ENCODE measurements around the gene CDK6.

CDK6 gene

GRCh38 chr7:92706563-92706962 is 129.8 kb downstream of the CDK6 start:
- DNase-seq (ENCODE audit: low spot score): no peak

GRCh38 chr7:92705831-92706230 is 130.5 kb downstream of the CDK6 start:
- no peak for TF ChIP-seq CTCF (IDR thresholded peaks at IDR 0.05; ENCODE audit: extremely low read depth, missing control alignments)

More at GRCh38 chr7:92706563-92706962, 129.8 kb downstream of the CDK6 start:
- no peak for TF ChIP-seq CTCF (IDR thresholded peaks at IDR 0.05; ENCODE audit: extremely low read depth, missing control alignments)

GRCh38 chr7:92704858-92705257 is 131.5 kb downstream of the CDK6 start:
- no peak for DNase-seq (ENCODE audit: low spot score)
- TF ChIP-seq CTCF (IDR thresholded peaks at IDR 0.05; ENCODE audit: extremely low read depth, missing control alignments): no peak

More at GRCh38 chr7:92705831-92706230, 130.5 kb downstream of the CDK6 start:
- no peak for DNase-seq (ENCODE audit: low spot score)

- TF ChIP-seq CTCF (IDR thresholded peaks at IDR 0.05; ENCODE audit: extremely low read depth, missing control alignments): no peak
Measured at GRCh38 chr7:92702535-92702934, 133.8 kb downstream of the CDK6 start.

GRCh38 chr7:92699966-92700514 is 136.3 kb downstream of the CDK6 start:
- no peak for DNase-seq (ENCODE audit: low spot score)
- TF ChIP-seq CTCF (IDR thresholded peaks at IDR 0.05; ENCODE audit: extremely low read depth, missing control alignments): no peak

More at GRCh38 chr7:92702535-92702934, 133.8 kb downstream of the CDK6 start:
- no peak for DNase-seq (ENCODE audit: low spot score)

- no peak for TF ChIP-seq CTCF (IDR thresholded peaks at IDR 0.05; ENCODE audit: extremely low read depth, missing control alignments)
- DNase-seq (ENCODE audit: low spot score): no peak
Measured at GRCh38 chr7:92699560-92699959, 136.8 kb downstream of the CDK6 start.

GRCh38 chr7:92698237-92698841 is 138.0 kb downstream of the CDK6 start:
- DNase-seq (ENCODE audit: low spot score): no peak
- TF ChIP-seq CTCF (IDR thresholded peaks at IDR 0.05; ENCODE audit: extremely low read depth, missing control alignments): no peak

All from GM20000 (cell line).